ENCODE results near the gene EEF2.
A peak's percentile ranks its signal among the peaks of the same experiment; 100 is the strongest.
"Not testable (repeated sequence)": the region's sequence is repeated elsewhere in the genome, so short reads cannot be mapped to it uniquely, and the experiment has no call there.

EEF2 gene

DNA sequence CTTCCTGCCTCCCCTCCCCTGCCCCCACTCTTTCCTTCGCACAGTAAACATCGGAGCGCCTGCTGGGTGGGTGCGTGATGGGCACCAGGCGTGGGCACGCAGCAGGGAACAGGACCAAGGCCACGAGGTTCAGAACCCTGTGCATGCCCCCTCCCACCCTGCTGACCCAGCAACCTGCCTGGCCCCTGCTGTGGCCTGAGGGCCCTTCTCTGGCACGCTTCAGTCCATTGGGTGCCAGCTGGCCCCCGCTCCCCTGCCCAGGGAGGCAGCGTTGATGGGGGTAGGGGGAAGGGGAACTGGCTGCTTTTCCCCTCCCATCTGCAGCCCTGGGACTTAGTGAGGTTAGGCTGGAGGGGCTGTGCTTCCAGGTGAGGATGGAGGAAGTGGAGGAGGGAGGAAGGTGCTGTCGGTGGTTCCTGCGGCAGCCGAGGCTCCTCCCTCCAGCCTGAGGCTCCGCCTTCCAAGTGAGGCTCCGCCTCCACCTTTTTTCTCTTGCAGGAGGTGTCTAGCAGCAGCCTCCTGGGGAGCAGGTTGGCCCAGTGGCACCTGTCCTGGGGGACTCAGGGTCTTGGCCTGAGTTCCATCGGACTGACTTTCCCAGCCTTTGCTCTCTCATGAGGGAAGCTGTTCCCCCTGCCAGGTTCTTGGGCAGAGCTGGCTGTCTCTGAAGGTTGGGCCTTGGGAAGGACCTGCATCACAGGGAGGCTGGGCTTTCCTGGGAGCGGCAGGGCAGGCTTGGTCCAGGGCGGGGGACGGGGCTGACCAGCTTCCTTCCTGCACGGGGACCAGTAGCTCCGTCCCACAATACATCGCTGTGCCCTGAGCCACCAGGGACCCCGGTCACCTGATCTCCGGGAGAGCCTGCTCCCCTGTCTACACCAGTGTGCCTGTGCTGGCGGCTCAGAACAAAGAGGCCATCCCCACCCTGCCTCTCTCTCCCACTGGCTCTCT is 29.6 kb upstream of the EEF2 start:
- peak; percentile 51 for DNase-seq

DNA sequence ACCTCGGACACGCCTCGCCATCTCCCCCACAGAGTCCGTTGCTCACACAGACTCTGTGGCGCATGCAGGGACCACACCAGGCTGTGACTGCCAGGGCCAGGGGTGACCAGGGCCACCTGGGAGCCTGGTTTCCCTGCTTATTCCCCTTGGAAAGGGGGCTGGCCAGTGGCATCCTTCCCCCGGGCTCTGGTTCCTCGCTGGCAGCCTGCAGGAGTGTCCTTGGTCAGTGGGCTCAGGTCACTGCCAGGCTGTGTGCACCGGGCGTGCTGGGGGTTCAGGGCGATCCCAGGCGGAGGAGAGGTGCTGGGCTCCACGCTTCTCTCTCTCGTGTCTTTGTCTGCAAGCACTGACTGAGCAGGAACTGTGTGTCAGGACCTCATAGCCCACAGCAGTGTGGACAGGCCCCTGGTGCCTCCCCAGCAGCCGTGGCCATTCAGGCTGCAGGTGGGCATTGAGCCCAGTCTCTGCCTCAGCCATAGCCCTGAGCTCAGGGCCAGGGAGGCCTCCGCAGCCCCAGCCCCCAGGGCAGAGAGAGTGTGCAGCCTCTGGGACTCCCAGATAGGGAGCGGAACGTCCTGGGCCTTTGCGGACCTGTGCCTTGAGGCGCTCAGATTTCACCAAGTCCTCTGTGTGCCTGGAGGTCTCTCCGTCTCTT is 28.8 kb upstream of the EEF2 start:
- DNase-seq, result no peak

DNA sequence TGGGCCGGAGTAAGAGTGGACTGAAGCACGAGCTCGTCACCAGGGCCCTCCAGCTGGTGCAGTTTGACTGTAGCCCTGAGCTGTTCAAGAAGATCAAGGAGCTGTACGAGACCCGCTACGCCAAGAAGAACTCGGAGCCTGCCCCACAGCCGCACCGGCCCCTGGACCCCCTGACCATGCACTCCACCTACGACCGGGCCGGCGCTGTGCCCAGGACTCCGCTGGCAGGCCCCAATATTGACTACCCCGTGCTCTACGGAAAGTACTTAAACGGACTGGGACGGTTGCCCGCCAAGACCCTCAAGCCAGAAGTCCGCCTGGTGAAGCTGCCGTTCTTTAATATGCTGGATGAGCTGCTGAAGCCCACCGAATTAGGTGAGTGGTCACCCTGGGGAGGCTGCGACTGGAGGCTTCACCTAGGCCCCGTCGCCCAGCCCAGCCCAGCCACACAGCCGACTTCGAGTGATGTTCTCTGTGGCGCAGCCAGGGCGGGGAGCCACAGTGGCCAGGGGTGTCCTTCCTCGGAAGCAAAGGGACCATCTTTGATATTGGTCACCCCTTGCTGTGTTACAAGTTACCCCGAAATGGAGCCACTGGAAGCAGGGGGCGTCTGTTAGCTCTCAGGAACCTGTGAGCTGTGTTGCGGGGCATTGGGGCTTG is 27.8 kb upstream of the EEF2 start:
- no peak for DNase-seq

DNA sequence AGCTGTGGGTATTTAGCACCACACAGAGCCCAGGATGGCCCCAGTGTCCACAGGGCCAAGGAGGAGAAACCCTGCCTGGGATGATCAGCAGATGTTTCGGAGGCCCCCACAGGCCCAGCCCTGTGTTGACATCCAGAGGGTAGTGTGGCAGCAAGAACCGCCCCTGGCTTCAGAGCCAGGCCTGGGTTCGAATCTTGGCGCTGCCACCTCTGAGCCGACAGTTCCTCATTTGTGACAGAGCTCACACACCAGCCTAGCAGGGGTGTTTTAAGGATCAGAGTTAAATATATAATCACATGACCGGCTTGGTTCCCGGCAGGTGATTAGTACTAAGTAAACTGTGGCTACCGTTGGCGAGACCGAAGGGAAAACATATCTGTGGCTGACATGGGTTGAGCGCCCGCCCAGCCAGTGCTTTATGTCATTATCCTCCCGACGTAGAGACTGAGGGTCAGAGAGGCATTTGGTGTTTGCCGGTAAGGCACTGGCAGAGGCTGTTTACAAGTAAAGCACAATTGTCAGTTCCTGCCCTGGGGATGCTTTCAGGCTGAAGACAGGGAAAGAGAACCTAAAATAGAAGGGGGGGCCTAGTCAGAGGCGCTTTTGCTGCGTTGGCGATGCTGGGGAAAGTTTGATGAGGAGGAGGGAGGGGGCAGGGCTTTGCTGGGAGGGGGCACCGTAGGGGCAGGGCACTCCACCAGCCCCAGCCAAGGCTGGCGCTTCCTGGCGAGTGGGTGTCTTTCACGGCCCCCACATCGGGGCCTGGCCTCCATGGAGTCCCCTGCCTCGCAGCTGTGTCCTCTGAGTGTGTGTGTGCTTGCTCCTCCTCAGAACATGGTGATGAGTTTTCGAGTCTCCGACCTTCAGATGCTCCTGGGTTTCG is 27.1 kb upstream of the EEF2 start:
- no peak for DNase-seq

DNA sequence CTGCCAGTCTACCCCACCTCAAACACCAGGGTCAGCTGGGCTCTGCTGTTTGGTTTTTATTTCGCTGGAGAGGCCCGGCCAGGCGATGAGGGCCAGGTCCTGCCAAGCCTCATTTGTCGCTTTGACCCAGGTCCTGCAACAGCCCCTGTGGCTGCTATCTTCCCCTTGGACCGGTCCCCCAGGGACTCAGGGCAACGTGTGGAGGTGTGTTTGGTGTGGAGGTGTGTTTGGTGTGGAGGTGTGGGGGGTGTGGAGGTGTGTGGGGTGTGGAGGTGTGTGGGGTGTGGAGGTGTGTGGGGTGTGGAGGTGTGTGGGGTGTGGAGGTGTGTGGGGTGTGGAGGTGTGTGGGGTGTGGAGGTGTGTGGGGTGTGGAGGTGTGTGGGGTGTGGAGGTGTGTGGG is 26.2 kb upstream of the EEF2 start:
- not testable (repeated sequence) for DNase-seq

DNA sequence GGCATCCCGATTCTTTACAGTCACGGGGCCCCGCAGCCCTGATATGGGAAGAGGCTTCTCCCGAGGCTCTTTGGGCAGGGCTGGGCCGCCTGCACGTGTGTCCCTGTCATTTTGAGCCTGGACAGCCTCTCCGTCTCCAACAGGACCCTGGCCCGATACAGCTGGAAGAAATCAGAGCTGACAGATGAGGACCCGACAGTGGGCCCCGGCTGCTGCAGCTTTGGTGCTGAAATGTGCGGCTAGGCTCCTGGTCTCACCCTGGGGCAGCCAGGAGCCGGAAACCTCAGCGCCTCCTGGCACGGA is 25.5 kb upstream of the EEF2 start:
- no peak for DNase-seq

DNA sequence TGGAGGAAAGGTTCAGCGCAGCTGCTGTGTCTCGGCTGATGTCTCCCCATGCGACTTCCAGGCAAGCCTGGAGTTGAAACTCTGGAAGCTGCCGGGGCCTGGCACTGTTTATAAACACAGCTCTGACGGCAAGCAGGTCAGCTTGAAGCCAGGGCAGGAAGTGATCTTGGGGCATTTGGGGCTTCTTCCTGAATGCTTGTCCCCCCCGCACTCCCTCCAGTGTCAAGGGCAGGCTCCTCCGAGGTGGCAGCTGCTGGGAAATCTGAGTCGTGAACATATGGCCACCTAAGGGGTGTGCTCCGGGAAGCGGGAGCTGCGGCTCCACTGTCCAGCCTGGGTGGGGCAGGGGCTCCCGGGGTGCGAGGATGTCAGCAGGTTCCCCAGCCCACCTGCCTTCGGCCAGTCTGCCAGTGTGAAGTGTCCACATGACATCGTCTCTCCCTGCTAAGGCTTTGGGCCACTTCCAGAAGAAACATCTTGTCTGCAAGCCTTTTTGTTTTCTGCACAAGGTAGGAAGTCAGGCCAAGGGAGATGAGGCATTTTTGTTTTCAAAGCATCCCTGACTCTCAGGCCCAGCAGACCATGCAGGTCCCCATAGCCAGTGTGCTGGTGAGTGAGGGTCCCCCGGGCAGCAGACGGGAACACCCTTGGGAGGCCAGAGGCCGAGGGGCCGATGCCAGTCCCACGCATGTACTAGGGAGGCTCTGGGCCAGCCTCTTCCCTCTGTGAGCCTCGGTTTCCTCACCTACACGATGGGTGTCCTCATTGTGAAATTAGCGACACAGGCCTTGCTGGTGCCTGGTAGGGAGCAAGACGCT is 24.9 kb upstream of the EEF2 start:
- no peak for DNase-seq

DNA sequence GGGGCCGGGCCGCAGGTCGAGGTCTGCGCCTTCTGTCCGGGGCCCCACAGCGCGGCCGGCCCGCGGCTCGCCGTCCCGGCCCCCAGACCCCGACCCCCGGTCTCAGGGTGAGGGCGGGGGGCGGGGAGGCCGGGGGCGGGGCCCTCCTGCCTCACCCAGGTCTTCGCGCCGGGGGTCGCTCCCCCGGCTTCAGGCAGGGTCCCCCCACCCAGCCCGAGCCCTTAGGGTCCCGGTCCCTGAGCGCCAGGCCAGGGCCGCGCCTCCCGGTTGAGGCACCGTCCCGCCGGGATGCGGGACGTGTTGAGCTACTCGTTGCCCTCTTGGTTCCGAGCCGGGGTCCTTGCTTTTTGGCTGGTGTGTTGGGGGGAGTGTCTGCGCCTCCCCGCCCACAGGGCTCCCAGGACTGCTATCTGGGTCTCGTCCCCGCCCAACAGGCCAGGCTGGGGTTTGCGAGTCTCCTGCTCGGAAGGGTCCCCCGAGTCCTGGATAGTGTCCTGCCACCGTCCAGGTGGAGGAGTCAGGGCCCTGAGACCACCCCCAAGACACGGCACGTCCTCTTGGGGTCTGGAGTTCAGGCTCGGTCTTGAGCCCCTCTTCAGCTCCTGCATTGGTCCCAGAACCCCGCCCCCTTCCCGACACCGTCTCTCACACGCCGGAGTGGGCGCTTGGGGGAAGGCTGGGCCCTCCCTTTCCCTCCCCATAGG is 22.7 kb upstream of the EEF2 start:
- DNase-seq, result peak; percentile 38

DNA sequence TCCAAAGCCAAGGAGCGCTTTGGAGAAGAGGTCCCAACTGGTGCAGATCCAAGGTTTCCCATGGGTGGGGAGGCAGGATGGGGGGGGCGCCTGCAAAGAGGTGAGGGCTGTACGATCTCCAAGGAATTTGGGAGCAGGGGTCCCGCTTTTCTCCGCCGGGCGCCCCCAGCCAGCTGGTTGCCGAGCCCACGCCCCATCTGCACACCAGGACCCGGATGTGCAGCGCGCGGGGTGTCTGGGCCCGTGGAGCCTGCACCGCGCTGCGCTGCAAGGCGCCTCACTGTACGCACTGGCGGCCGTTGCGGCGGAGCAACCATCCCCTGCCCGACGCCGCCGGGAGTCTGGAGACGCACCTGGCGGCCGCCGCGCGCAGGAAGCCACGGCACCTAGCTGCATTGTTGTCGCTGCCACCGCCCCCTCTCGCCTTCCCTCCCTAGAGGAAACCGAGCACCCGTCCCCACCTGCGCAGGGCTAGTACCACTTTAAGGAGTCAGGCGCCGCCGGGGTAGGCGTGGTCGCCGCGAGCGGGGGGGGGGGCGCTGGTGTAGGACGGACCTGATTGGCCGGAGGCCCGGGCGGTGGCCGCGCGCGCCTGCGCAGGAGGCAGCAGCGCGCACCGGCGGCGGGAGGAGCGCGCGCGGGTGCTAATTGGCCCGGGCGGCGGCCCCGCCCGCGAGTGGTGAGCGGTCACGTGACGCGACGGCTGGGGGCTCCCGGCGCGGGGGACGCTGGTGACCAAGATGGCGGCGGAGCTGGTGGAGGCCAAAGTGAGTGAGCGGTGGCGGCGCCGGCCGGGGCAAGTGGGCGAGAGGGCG is 22.0 kb upstream of the EEF2 start, which contains the start of gene PIAS4:
Gene PIAS4, plus strand, starts transcription at position 716 of the 815 bp plus-strand sequence. Its CDS starts 25 bp downstream, at position 741.
- peak; percentile 98 for DNase-seq

DNA sequence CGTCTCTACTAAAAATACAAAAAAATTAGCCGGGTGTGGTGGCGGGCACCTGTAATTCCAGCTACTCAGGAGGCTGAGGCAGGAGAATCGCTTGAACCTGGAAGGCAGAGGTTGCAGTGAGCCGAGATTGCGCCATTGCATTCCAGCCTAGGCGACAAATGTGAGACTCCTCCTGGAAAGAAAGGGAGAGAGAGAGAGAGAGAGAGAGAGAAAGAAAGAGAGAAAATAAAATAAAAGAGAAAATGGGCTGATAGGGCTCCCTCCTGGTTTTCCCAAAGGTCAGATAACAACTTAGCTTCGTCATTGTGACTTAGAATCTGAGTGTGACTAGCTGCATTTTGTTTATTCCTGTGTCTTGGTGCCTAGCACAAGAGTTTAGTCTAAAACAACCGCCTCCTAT is 20.2 kb upstream of the EEF2 start:
- not testable (repeated sequence) for DNase-seq

DNA sequence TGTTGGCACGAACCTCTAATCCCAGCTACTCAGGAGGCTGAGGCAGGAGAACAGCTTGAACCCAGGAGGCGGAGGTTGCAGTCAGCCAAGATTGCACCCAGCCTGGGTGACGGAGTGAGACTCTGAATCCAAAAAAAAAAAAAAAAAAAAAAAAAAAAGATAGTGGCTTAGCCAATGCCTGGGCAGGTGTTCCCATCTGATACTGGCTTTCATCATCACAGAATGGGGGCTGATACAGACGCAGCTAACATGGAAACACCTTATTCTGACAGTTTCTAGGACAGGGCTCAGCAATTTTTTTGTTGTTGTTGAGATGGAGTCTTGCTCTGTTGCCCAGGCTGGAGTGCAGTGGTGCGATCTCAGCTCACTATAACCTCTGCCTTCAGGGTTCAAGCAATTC is 15.5 kb upstream of the EEF2 start:
- DNase-seq, result not testable (repeated sequence)

DNA sequence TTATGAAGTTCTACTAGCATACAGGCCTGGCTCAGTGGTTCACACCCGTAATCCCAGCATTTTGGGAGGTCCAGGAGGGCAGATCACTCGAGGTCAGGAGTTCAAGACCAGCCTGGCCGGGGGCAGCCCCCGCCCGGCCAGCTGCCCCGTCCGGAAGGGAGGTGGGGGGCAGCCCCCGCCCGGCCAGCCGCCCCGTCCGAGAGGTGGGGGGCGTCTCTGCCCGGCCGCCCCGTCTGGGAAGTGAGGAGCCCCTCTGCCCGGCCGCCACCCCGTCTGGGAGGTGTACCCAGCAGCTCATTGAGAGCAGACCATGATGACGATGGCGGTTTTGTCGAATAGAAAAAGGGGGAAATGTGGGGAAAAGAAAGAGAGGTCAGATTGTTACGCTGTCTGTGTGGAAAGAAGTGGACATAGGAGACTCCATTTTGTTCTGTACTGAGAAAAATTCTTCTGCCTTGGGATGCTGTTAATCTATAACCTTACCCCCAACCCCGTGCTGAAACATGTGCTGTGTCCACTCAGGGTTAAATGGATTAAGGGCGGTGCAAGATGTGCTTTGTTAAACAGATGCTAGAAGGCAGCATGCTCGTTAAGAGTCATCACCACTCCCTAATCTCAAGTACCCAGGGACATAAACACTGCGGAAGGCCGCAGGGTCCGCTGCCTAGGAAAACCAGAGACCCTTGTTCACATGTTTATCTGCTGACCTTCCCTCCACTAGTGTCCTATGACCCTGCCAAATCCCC is 13.6 kb upstream of the EEF2 start:
- not testable (repeated sequence) for DNase-seq

DNA sequence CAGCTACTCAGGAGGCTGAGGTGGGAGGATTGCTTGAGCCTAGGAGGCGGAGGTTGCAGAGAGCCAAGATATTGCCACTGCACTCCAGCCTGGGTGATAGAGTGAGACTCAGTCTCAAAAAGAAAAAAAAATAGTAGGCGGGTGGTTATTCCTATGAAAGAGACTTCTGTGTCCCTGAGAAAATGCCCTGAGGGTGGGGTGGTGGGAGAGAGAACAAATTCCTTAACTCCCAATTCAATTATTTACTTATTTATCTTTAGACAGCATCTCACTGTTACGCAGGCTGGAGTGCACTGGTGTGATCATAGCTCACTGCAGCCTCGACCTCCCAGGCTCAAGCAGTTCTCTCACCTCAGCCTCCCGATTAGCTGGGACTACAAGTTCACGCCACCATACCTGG is 10.3 kb upstream of the EEF2 start:
- DNase-seq, result no peak

DNA sequence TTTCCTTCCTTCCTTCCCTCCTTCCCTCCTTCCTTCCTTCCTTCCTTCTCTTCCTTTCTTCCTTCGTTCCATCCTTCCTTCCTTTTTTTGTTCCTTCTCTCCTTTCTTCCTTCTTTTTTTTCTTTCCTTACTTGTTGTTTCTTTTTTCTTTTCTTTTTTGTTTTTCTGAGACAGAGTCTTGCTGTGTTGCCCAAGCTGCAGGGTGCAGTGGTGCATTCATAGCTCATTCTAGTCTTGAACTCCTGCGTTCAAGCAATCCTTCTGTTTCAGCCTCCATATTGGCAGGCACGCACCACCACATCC is 5.5 kb upstream of the EEF2 start:
- no peak for DNase-seq

DNA sequence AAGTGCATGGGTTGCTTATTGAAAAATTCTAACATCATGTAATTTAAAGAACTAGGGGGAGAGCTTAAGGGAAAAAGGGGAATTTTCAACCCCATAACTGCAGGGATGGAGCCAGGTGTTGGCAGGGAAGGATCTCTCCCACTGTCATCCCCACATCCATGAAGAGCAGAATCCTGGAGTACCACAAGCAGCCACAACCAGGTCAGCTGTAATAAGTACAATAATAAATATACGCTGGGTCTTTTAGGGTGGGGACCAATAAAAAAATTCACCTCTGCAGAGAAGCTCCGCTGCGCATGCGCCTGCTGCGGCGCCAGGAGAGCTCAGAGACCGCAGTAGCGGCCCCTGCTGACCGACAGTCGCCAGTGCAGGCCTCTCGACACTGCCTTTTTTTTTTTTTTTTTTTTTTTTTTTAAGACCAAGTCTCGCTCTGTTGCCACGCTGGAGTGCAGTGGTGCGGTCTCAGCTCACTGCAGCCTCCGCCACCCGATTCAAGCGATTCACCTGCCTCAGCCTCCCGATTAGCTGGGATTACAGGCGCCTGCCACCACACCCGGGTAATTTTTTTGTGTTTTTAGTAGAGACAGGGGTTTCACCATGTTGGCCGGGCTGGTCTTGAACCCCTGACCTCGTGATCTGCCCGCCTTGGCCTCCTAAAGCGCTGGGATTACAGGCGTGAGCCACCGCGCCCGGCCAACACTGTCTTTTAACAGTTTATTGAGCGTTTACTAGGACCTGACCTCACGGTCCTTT is 2.5 kb upstream of the EEF2 start:
- peak; percentile 93 for DNase-seq

DNA sequence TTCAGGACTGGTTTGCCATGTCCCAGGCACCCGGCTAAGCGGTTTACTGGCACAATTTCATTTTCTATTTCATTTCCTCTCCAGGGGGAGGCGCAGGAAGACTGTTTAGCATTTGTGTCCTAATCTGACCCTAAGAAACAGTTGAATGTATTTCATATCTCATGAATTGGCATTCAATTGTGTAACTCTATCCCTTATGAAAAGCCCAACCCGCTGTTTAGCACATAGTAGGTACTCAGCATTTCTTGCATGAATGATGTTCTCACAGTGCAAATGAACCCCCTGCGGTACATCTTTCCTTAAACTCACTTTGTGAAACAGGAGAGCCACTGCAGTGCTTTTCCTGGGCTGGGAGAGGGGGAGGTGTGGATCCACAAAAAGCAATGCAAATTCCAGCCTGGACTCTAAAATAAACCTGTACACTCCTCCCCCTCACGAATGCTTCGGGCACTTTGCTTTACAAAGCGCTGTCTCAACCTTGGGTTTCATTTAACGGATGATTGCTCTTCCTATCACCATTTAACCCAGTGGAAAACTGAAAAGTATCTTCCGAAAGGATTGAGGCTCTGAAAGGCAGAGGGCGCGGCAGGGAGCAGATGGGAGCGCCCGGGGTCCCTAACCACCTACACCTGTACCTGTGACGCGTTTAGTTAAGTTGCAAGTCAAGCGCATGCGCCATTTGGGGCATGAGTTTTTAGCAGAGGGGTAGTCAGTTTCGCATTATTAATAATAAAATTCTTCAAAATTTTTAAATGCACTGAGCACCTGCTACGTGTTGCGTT is 1.2 kb upstream of the EEF2 start:
- DNase-seq, result peak; percentile 76

DNA sequence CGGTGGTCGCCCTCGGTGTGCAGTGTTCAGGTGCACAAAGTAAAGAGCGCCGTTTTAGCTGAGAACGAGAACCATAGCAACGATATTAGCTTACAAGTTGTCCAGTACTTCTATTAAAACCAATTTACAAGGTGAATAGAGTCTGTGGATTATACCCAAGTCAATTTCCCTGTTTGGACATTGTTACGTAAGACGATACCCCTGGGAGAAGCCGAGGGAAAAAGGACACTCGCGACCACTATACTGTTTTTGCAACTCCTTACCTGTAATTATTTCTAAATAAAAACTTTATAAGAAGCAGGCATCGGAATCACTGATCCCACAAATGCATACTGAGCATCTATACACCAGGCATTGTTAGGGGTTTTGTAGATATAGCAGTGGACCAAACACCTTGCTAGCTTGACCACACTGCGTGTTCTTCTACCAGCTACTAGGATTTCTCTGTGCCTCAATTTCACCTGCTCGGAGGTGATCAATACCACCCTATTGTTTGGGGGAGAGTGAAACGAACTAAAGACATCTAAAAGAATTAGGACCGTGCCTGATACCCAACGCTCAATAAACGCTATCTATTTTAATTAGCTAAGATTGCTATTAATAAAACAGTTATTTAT is 488 bp upstream of the EEF2 start:
- DNase-seq, result no peak

DNA sequence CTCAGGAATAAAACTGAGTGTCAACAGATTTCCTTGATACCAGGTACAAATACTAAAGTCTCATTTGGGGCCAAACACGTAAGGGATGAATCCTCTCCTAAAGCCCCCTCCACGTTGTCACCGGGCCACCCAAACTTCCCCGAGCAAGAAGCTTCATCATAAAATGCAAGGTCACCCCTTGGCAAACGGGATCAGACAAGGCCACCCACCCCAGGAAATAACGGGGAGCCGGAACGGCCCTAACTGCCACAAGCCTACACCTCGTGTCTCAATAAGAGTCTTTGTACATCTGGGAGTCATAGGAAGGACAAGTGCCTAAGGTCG is 717 bp downstream of the EEF2 start:
- DNase-seq, result no peak

Data from CD4-positive, alpha-beta T cell treated with Interleukin-6 for 4 hours (primary cell).